ENCODE results near the gene MS4A10. TPM values are rescaled to one million over a fixed set of nuclear protein-coding genes. Genes with fewer than 3 reads are reported as not detected.
A peak's percentile ranks its signal among the peaks of the same experiment; 100 is the strongest.

MS4A10 gene
- total and polyA plus RNA-seq, 5 donors from 2014 or later: not detected

- H3K4me1 ChIP-seq (ENCODE audit: control insufficient read depth, insufficient read depth, low read length, poor library complexity, severe bottlenecking): no peaks in the 10 kb centered on the region
- Mint-ChIP-seq H3K4me3 (no peak overlapping the region), H3K9me3 (no peaks in the 10 kb centered on the region), H3K4me1 (peaks cover 0 to 10% (median 4%) of the 10 kb centered on the region in 4 donors), H3K27ac (peak overlapping the region in 1 of 3 donors; percentile 42), H3K27me3 (peaks cover 14% of the 10 kb centered on the region), H3K36me3 (no peaks in the 10 kb centered on the region)
- no peaks in the 10 kb centered on the region for H3K36me3 ChIP-seq (ENCODE audit: control insufficient read depth, insufficient read depth, low read length)
- no peaks in the 10 kb centered on the region for H3K9me3 ChIP-seq (ENCODE audit: control insufficient read depth in 2 of 2, low read length in 2 of 2)
- no peak overlapping the region for H3K27ac ChIP-seq (ENCODE audit: insufficient read depth, low read length, poor library complexity, severe bottlenecking)
- DNase-seq (peak; percentile 56 to 89 (median 78)), ATAC-seq (ENCODE audit: low read depth in 2 of 2) (peak; percentile 80 to 90)
- H3K4me3 ChIP-seq (ENCODE audit: low read depth, low read length): no peak overlapping the region
- H3K27me3 ChIP-seq (ENCODE audit: control insufficient read depth, insufficient read depth, low read length): no peaks in the 10 kb centered on the region
These were observed 9.6 kb upstream of the MS4A10 start for GRCh38 chr11:60775420-60775961.

- H3K4me3 ChIP-seq (ENCODE audit: low read depth, low read length): no peak overlapping the region
- no peak for DNase-seq
- Mint-ChIP-seq H3K4me3 (no peak overlapping the region), H3K27ac (peak overlapping the region in 1 of 3 donors; percentile 55), H3K9me3 (no peaks in the 10 kb centered on the region), H3K4me1 (peaks cover 0 to 10% (median 4%) of the 10 kb centered on the region in 4 donors), H3K36me3 (no peaks in the 10 kb centered on the region), H3K27me3 (peaks cover 13% of the 10 kb centered on the region)
- H3K9me3 ChIP-seq (ENCODE audit: control insufficient read depth in 2 of 2, low read length in 2 of 2): no peaks in the 10 kb centered on the region
- H3K27me3 ChIP-seq (ENCODE audit: control insufficient read depth, insufficient read depth, low read length): no peaks in the 10 kb centered on the region
- no peaks in the 10 kb centered on the region for H3K4me1 ChIP-seq (ENCODE audit: control insufficient read depth, insufficient read depth, low read length, poor library complexity, severe bottlenecking)
- H3K27ac ChIP-seq (ENCODE audit: insufficient read depth, low read length, poor library complexity, severe bottlenecking): no peak overlapping the region
- no peaks in the 10 kb centered on the region for H3K36me3 ChIP-seq (ENCODE audit: control insufficient read depth, insufficient read depth, low read length)
- no peak for ATAC-seq (ENCODE audit: low read depth in 2 of 2)
These were observed 9.0 kb upstream of the MS4A10 start for GRCh38 chr11:60776167-60776566.

GRCh38 chr11:60777106-60777505, 8.0 kb upstream of the MS4A10 start:
- H3K9me3 Mint-ChIP-seq: no peaks in the 10 kb centered on the region

GRCh38 chr11:60777572-60777971, 7.6 kb upstream of the MS4A10 start:
- Histone ChIP-seq H3K36me3 (ENCODE audit: control insufficient read depth, insufficient read depth, low read length) (no peaks in the 10 kb centered on the region), H3K4me3 (ENCODE audit: low read depth, low read length) (no peak overlapping the region), H3K27me3 (ENCODE audit: control insufficient read depth, insufficient read depth, low read length) (no peaks in the 10 kb centered on the region), H3K4me1 (ENCODE audit: control insufficient read depth, insufficient read depth, low read length, poor library complexity, severe bottlenecking) (no peaks in the 10 kb centered on the region), H3K27ac (ENCODE audit: insufficient read depth, low read length, poor library complexity, severe bottlenecking) (no peak overlapping the region), H3K9me3 (ENCODE audit: control insufficient read depth in 2 of 2, low read length in 2 of 2) (no peaks in the 10 kb centered on the region)
- ATAC-seq (ENCODE audit: low read depth in 2 of 2): no peak
- H3K27me3 Mint-ChIP-seq: peaks cover 7% of the 10 kb centered on the region
- no peaks in the 10 kb centered on the region for H3K36me3 Mint-ChIP-seq
- no peak overlapping the region for H3K27ac Mint-ChIP-seq
- peaks cover 0 to 10% (median 4%) of the 10 kb centered on the region in 4 donors for H3K4me1 Mint-ChIP-seq
- no peak overlapping the region for H3K4me3 Mint-ChIP-seq
- no peak for DNase-seq
- no peaks in the 10 kb centered on the region for H3K9me3 Mint-ChIP-seq

More at GRCh38 chr11:60777106-60777505, 8.0 kb upstream of the MS4A10 start:
- Mint-ChIP-seq H3K4me3 (no peak overlapping the region), H3K36me3 (no peaks in the 10 kb centered on the region), H3K27ac (peak overlapping the region in 1 of 3 donors; percentile 49), H3K4me1 (peaks cover 0 to 10% (median 4%) of the 10 kb centered on the region in 4 donors), H3K27me3 (peaks cover 7% of the 10 kb centered on the region)
- H3K36me3 ChIP-seq (ENCODE audit: control insufficient read depth, insufficient read depth, low read length): no peaks in the 10 kb centered on the region
- DNase-seq: no peak
- H3K27ac ChIP-seq (ENCODE audit: insufficient read depth, low read length, poor library complexity, severe bottlenecking): no peak overlapping the region
- H3K4me3 ChIP-seq (ENCODE audit: low read depth, low read length): no peak overlapping the region
- H3K27me3 ChIP-seq (ENCODE audit: control insufficient read depth, insufficient read depth, low read length): no peaks in the 10 kb centered on the region
- no peak for ATAC-seq (ENCODE audit: low read depth in 2 of 2)
- H3K4me1 ChIP-seq (ENCODE audit: control insufficient read depth, insufficient read depth, low read length, poor library complexity, severe bottlenecking): no peaks in the 10 kb centered on the region
- H3K9me3 ChIP-seq (ENCODE audit: control insufficient read depth in 2 of 2, low read length in 2 of 2): no peaks in the 10 kb centered on the region

GRCh38 chr11:60780065-60780464, 5.1 kb upstream of the MS4A10 start:
- Histone ChIP-seq H3K4me1 (ENCODE audit: control insufficient read depth, insufficient read depth, low read length, poor library complexity, severe bottlenecking) (no peaks in the 10 kb centered on the region), H3K9me3 (ENCODE audit: control insufficient read depth in 2 of 2, low read length in 2 of 2) (no peaks in the 10 kb centered on the region), H3K27me3 (ENCODE audit: control insufficient read depth, insufficient read depth, low read length) (no peaks in the 10 kb centered on the region), H3K4me3 (ENCODE audit: low read depth, low read length) (no peak overlapping the region), H3K36me3 (ENCODE audit: control insufficient read depth, insufficient read depth, low read length) (no peaks in the 10 kb centered on the region), H3K27ac (ENCODE audit: insufficient read depth, low read length, poor library complexity, severe bottlenecking) (no peak overlapping the region)
- H3K36me3 Mint-ChIP-seq: no peaks in the 10 kb centered on the region
- no peak overlapping the region for H3K4me3 Mint-ChIP-seq
- no peak for DNase-seq
- H3K27me3 Mint-ChIP-seq: peaks cover 6% of the 10 kb centered on the region
- no peaks in the 10 kb centered on the region for H3K9me3 Mint-ChIP-seq
- H3K27ac Mint-ChIP-seq: no peak overlapping the region
- ATAC-seq (ENCODE audit: low read depth in 2 of 2): no peak
- H3K4me1 Mint-ChIP-seq: peaks cover 0 to 10% (median 2%) of the 10 kb centered on the region in 4 donors

- no peak overlapping the region for H3K4me3 ChIP-seq (ENCODE audit: low read depth, low read length)
- no peaks in the 10 kb centered on the region for H3K36me3 Mint-ChIP-seq
- H3K9me3 ChIP-seq (ENCODE audit: control insufficient read depth in 2 of 2, low read length in 2 of 2): no peaks in the 10 kb centered on the region
- no peaks in the 10 kb centered on the region for H3K27me3 ChIP-seq (ENCODE audit: control insufficient read depth, insufficient read depth, low read length)
- no peaks in the 10 kb centered on the region for H3K36me3 ChIP-seq (ENCODE audit: control insufficient read depth, insufficient read depth, low read length)
- H3K27ac Mint-ChIP-seq: no peak overlapping the region
- peaks cover 0 to 3% (median 0%) of the 10 kb centered on the region in 4 donors for H3K4me1 Mint-ChIP-seq
- DNase-seq: no peak
- no peak overlapping the region for H3K4me3 Mint-ChIP-seq
- H3K9me3 Mint-ChIP-seq: no peaks in the 10 kb centered on the region
- H3K27me3 Mint-ChIP-seq: no peaks in the 10 kb centered on the region
- no peaks in the 10 kb centered on the region for H3K4me1 ChIP-seq (ENCODE audit: control insufficient read depth, insufficient read depth, low read length, poor library complexity, severe bottlenecking)
- ATAC-seq (ENCODE audit: low read depth in 2 of 2): no peak
- no peak overlapping the region for H3K27ac ChIP-seq (ENCODE audit: insufficient read depth, low read length, poor library complexity, severe bottlenecking)
These were observed 4.4 kb upstream of the MS4A10 start for GRCh38 chr11:60780774-60781173.

GRCh38 chr11:60781286-60781980, 3.7 kb upstream of the MS4A10 start:
- H3K9me3 Mint-ChIP-seq: no peaks in the 10 kb centered on the region
- no peaks in the 10 kb centered on the region for H3K4me1 Mint-ChIP-seq

GRCh38 chr11:60781981-60782316, 3.2 kb upstream of the MS4A10 start:
- Histone ChIP-seq H3K27me3 (ENCODE audit: control insufficient read depth, insufficient read depth, low read length) (no peaks in the 10 kb centered on the region), H3K9me3 (ENCODE audit: control insufficient read depth in 2 of 2, low read length in 2 of 2) (no peaks in the 10 kb centered on the region), H3K27ac (ENCODE audit: insufficient read depth, low read length, poor library complexity, severe bottlenecking) (no peak overlapping the region), H3K4me3 (ENCODE audit: low read depth, low read length) (no peak overlapping the region), H3K4me1 (ENCODE audit: control insufficient read depth, insufficient read depth, low read length, poor library complexity, severe bottlenecking) (no peaks in the 10 kb centered on the region), H3K36me3 (ENCODE audit: control insufficient read depth, insufficient read depth, low read length) (no peaks in the 10 kb centered on the region)
- no peaks in the 10 kb centered on the region for H3K9me3 Mint-ChIP-seq
- no peaks in the 10 kb centered on the region for H3K27me3 Mint-ChIP-seq
- no peak overlapping the region for H3K27ac Mint-ChIP-seq
- H3K4me1 Mint-ChIP-seq: no peaks in the 10 kb centered on the region
- H3K4me3 Mint-ChIP-seq: no peak overlapping the region
- ATAC-seq (ENCODE audit: low read depth in 2 of 2): no peak
- no peak for DNase-seq
- no peaks in the 10 kb centered on the region for H3K36me3 Mint-ChIP-seq

More at GRCh38 chr11:60781286-60781980, 3.7 kb upstream of the MS4A10 start:
- Histone ChIP-seq H3K9me3 (ENCODE audit: control insufficient read depth in 2 of 2, low read length in 2 of 2) (no peaks in the 10 kb centered on the region), H3K36me3 (ENCODE audit: control insufficient read depth, insufficient read depth, low read length) (no peaks in the 10 kb centered on the region), H3K27ac (ENCODE audit: insufficient read depth, low read length, poor library complexity, severe bottlenecking) (no peak overlapping the region), H3K4me3 (ENCODE audit: low read depth, low read length) (no peak overlapping the region), H3K27me3 (ENCODE audit: control insufficient read depth, insufficient read depth, low read length) (no peaks in the 10 kb centered on the region), H3K4me1 (ENCODE audit: control insufficient read depth, insufficient read depth, low read length, poor library complexity, severe bottlenecking) (no peaks in the 10 kb centered on the region)
- Mint-ChIP-seq H3K36me3 (no peaks in the 10 kb centered on the region), H3K4me3 (no peak overlapping the region), H3K27ac (no peak overlapping the region), H3K27me3 (no peaks in the 10 kb centered on the region)
- DNase-seq (no peak), ATAC-seq (ENCODE audit: low read depth in 2 of 2) (no peak)
